GM18868 (cell line): Measurements from ENCODE around the gene CCDC102A.
A peak's percentile ranks its signal among the peaks of the same experiment; 100 is the strongest.
"Not testable (repeated sequence)": the region's sequence is repeated elsewhere in the genome, so short reads cannot be mapped to it uniquely, and the experiment has no call there.

Source experiments
- ATAC-seq: cut with Tn5 transposase; IDR thresholded peaks from one replicate; pipeline ENCODE4 v1.9.1; 2021; ENCODE audit warnings: mild to moderate bottlenecking, moderate library complexity; ENCODE audit not compliant: unreplicated experiment

CCDC102A gene

GRCh38 chr16:57504001-57504400 is 32.4 kb downstream of the CCDC102A start:
- no peak for ATAC-seq

- no peak for ATAC-seq
Measured at GRCh38 chr16:57503366-57503765, 33.0 kb downstream of the CCDC102A start.

DNA sequence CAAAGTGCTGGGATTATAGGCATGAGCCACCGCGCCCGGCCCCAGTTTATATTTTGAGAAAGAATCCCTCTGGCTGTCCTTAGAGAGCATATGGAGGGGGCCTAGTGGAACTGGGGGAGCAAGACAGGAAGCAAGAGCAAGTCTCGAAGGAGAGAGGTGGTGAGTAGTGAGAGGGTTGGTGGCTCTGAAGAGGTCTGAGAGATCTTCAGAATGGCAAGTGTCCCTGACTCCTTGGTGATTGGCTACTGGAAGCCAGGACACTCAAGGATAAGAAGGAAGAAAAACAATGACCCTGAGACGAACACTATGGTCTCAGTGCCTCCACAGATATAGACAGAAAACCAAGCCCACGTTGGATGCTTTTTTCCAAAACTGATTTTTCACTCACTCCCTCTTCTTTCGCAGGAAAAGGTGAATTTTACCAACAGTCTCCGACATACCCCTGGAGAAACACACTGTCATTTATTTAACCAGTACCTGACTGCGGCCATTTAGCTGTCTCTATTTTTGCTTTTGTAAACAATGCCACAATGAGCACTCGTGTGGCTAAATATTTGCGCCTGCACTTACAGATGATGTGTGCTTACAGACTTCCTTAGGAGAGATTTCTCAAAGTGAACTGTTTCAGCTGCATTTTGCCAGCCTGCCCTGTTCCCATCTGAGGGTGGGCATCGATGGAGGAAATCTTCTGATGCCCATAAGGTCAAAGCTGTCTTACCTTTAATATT is 34.2 kb downstream of the CCDC102A start:
- ATAC-seq, result no peak

GRCh38 chr16:57501492-57501891 is 34.9 kb downstream of the CCDC102A start:
- no peak for ATAC-seq

GRCh38 chr16:57500578-57501111 is 35.7 kb downstream of the CCDC102A start:
- ATAC-seq, result no peak

DNA sequence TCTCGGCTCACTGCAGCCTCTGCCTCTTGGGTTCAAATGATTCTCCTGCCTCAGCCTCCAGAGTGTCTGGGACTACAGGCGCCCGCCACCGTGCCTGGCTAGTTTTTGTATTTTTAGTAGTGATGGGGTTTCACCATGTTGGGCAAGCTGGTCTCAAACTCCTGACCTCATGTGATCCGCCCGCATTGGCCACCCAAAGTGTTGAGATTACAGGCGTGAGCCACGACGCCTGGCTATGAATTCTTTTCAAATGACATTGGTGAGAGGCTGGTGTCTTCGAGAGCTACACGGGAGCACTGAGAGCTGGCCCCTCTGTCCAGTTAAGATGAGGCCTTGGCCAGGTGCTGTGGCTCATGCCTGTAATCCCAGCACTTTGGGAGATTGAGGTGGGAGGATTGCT is 36.4 kb downstream of the CCDC102A start:
- not testable (repeated sequence) for ATAC-seq

- ATAC-seq, result no peak
Measured at GRCh38 chr16:57498031-57498430, 38.3 kb downstream of the CCDC102A start.

- ATAC-seq, result no peak
Measured at GRCh38 chr16:57497121-57497520, 39.2 kb downstream of the CCDC102A start.

GRCh38 chr16:57493767-57494166 is 42.6 kb downstream of the CCDC102A start:
- no peak for ATAC-seq

- ATAC-seq, result no peak
Measured at GRCh38 chr16:57489229-57489628, 47.1 kb downstream of the CCDC102A start.

GRCh38 chr16:57486858-57487834 is 49.2 kb downstream of the CCDC102A start:
- no peak for ATAC-seq

- peak; percentile 93 for ATAC-seq
Measured at GRCh38 chr16:57485916-57486857, 50.2 kb downstream of the CCDC102A start, which contains the start of gene DOK4. Gene DOK4 (minus strand): TSS chr16:57486493. CDS start chr16:57479507, 6,986 bp downstream.

DNA sequence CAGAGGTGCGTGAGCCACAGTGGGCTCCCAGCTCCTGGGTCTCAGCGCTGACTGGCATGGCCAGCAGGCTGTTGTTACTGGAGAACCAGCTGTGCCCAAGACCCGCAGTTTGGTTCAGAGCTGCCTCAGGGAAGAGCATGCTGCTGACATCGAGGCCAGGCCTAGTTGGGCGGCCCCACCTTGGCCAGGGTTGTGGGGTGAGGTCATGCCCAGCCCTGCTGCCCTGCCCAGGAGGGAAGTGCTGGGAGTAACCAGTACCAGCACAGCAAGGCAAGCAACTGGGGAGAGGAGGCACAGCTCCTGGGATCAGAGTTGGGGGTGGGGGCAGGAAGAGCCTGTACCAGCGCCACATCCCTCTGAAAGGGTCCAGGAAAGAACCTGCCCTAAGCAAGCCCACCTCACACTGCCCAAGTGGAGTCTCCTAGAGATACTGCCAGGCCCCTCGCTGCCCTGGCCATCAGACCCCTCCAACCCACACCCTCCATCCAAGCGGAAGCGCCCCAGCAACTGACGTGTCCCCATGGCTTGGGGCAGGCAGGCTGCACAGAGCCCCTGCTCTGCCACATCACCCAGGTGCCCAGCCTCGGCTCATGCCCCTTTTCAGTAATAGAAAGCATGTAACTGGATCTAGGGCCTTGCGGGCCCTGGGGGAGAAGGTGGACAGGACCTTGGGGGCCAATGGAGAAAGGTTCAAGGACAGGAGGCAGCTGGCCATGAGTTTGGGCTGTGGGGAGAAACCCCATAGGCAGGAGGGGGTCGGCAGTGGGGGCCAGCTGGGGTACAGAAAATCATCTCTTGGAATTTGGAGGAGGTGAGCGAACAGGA is 51.1 kb downstream of the CCDC102A start:
- no peak for ATAC-seq

- no peak for ATAC-seq
Measured at GRCh38 chr16:57484515-57485005, 51.8 kb downstream of the CCDC102A start.

- ATAC-seq, result no peak
Measured at GRCh38 chr16:57483725-57484514, 52.5 kb downstream of the CCDC102A start.

DNA sequence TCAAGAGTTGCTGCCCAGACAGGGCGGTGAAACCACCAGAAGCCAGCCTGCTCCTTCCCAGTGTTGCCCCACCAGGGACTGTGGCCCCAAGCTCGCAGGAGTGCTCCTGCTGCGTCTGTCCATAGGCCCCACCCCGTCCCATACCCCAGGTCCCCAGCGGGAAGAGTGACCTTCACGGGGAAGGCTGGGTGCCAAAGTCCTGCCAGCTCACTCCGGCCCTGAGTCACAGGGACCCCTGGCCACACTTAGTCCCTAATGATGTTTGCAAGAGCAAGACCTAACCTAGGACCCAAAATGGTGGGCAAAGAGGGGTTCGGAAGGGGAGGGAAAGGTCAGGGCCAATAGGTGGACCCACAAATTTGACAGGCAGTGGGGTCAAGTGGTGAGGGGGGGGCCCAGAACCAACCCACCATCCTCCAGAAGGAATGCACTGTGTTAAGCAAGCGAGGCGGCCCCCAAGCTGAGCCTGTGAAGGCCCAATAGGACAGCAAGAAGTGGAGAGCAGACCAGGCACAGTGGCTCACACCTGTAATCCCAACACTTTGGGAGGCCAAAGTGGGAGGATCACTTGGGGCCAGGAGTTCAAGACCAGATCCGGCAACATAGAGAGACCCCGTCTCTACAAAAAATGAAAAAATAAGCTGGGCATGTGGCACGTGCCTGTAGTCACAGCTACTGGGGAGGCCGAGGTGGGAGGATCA is 53.4 kb downstream of the CCDC102A start:
- no peak for ATAC-seq

DNA sequence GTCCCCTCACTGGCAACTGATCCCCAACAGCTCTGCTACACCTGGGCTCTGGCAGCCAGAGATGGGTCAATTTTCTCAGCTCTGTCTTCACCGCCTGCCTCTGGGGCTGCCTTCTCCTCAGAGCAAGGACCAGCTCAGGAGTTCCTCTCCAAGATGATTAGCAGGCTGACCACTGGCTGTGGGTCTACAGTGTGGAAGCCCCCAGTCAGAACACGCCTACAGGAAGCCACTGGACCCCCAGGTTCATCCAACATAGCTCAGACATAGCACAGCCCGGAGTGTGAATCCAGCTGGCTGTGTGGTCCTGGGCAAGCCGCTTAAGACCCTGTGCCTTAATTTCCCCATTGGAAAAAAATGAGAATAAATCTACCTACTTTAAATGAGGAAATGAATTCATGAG is 55.0 kb downstream of the CCDC102A start:
- ATAC-seq, result no peak

GRCh38 chr16:57480754-57481230 is 55.6 kb downstream of the CCDC102A start:
- no peak for ATAC-seq
